ENCODE measurements around the gene PCYT1A.

PCYT1A gene

GRCh38 chr3:196327405-196327804 lies 39.9 kb upstream of the PCYT1A start:
- TF ChIP-seq CTCF (IDR thresholded peaks at IDR 0.05) = no peak
- Mint-ChIP-seq H3K4me1 (peaks cover 13% of the 10 kb centered on the region), H3K27me3 (ENCODE audit: low read depth, poor library complexity) (no peaks in the 10 kb centered on the region), H3K36me3 (ENCODE audit: low read depth) (no peaks in the 10 kb centered on the region), H3K27ac (no peak overlapping the region), H3K9me3 (no peaks in the 10 kb centered on the region), H3K4me3 (no peak overlapping the region)
- DNase-seq = no peak

GRCh38 chr3:196326936-196327335 lies 39.4 kb upstream of the PCYT1A start:
- no peak overlapping the region for H3K4me3 Mint-ChIP-seq
- H3K36me3 Mint-ChIP-seq (ENCODE audit: low read depth) = no peaks in the 10 kb centered on the region
- DNase-seq = no peak
- H3K9me3 Mint-ChIP-seq = no peaks in the 10 kb centered on the region
- H3K4me1 Mint-ChIP-seq = peaks cover 13% of the 10 kb centered on the region
- no peak for TF ChIP-seq CTCF (IDR thresholded peaks at IDR 0.05)
- H3K27ac Mint-ChIP-seq = peak overlapping the region; percentile 55
- H3K27me3 Mint-ChIP-seq (ENCODE audit: low read depth, poor library complexity) = no peaks in the 10 kb centered on the region

- Mint-ChIP-seq H3K27ac (peak overlapping the region; percentile 29), H3K4me3 (no peak overlapping the region)
- DNase-seq = peak; percentile 23
These were observed 36.2 kb upstream of the PCYT1A start for GRCh38 chr3:196323691-196324090.

GRCh38 chr3:196323016-196323415 lies 35.5 kb upstream of the PCYT1A start:
- no peaks in the 10 kb centered on the region for H3K27me3 Mint-ChIP-seq (ENCODE audit: low read depth, poor library complexity)
- no peak for DNase-seq
- H3K9me3 Mint-ChIP-seq = no peaks in the 10 kb centered on the region
- no peak overlapping the region for H3K27ac Mint-ChIP-seq
- H3K4me1 Mint-ChIP-seq = peaks cover 13% of the 10 kb centered on the region
- H3K36me3 Mint-ChIP-seq (ENCODE audit: low read depth) = no peaks in the 10 kb centered on the region
- no peak overlapping the region for H3K4me3 Mint-ChIP-seq
- TF ChIP-seq CTCF (IDR thresholded peaks at IDR 0.05) = no peak

More at GRCh38 chr3:196323691-196324090, 36.2 kb upstream of the PCYT1A start:
- peaks cover 13% of the 10 kb centered on the region for H3K4me1 Mint-ChIP-seq
- H3K36me3 Mint-ChIP-seq (ENCODE audit: low read depth) = no peaks in the 10 kb centered on the region
- no peaks in the 10 kb centered on the region for H3K9me3 Mint-ChIP-seq
- TF ChIP-seq CTCF (IDR thresholded peaks at IDR 0.05) = no peak
- H3K27me3 Mint-ChIP-seq (ENCODE audit: low read depth, poor library complexity) = no peaks in the 10 kb centered on the region

- Mint-ChIP-seq H3K36me3 (ENCODE audit: low read depth) (no peaks in the 10 kb centered on the region), H3K27me3 (ENCODE audit: low read depth, poor library complexity) (peaks cover 4% of the 10 kb centered on the region), H3K4me3 (no peak overlapping the region), H3K27ac (peak overlapping the region; percentile 74), H3K4me1 (peaks cover 7% of the 10 kb centered on the region), H3K9me3 (no peaks in the 10 kb centered on the region)
- TF ChIP-seq CTCF (IDR thresholded peaks at IDR 0.05) = no peak
- no peak for DNase-seq
These were observed 33.6 kb upstream of the PCYT1A start for GRCh38 chr3:196321162-196321561.

- peaks cover 4% of the 10 kb centered on the region for H3K27me3 Mint-ChIP-seq (ENCODE audit: low read depth, poor library complexity)
- no peaks in the 10 kb centered on the region for H3K9me3 Mint-ChIP-seq
- H3K4me3 Mint-ChIP-seq = no peak overlapping the region
- no peaks in the 10 kb centered on the region for H3K36me3 Mint-ChIP-seq (ENCODE audit: low read depth)
- H3K27ac Mint-ChIP-seq = no peak overlapping the region
- TF ChIP-seq CTCF (IDR thresholded peaks at IDR 0.05) = no peak
- peaks cover 7% of the 10 kb centered on the region for H3K4me1 Mint-ChIP-seq
- DNase-seq = no peak
These were observed 32.6 kb upstream of the PCYT1A start for GRCh38 chr3:196320137-196320536.

Measured in nephron progenitor cell (in vitro differentiated cells).